Measurements from ENCODE around the gene PPIP5K2. TPM values are rescaled to one million over a fixed set of nuclear protein-coding genes. Genes with fewer than 3 reads are reported as not detected.

The PPIP5K2 gene
- total RNA-seq, 5 donors from 2014 or later (not counting 1 experiment from before 2014, with no cell fraction given): 40.1 to 63.7 (median 53.3) TPM

DNA sequence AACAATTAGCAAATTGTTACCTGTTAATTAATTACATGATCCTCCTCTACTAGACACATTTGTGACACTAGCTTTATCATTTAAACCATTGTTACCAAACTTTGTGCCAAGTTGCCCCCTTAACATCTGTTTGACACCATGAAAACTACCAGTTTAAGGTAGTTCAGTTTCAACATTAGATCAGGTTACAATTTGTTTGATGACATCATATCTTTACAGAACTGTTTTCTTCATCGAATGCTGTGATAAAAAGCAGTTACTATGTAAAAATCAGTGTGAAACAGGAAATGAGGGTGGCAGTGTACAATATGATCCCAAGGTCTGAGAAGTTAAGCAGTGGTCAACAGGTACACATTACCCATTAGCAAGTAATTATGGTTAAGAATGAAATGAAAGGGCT, 17.9 kb upstream of the PPIP5K2 start:
- POLR2A ChIA-PET: no interaction called here
- no peaks in the 10 kb centered on the region for H3K27me3 Mint-ChIP-seq
- no peak overlapping the region for H3K27ac ChIP-seq (ENCODE audit: low read length)

DNA sequence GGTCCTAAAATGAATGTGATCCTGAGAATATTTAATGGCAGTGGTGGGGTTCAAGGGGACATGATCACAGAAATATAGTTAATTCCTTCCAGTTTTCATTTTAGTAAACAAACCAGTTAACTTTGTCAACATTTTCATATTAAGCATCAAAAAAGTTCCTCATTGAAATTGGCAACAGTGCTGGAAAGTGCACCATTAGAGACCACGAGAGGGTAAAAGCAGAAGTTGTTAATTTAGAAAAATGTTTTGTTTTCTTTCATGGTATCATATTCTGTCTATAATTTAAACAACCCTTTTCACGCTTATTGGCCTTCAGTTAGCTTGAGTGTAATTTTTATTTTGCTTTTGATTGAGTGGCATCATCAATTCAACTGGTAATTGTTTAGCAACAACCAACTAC, 12.0 kb upstream of the PPIP5K2 start:
- Mint-ChIP-seq H3K4me3 (no peak overlapping the region), H3K27ac (no peak overlapping the region), H3K36me3 (peaks cover 31% of the 10 kb centered on the region), H3K9me3 (peaks cover 0 to 3% (median 0%) of the 10 kb centered on the region in 3 donors), H3K4me1 (peaks cover 29 to 35% (median 34%) of the 10 kb centered on the region in 3 donors), H3K27me3 (no peaks in the 10 kb centered on the region)
- DNase-seq: no peak
- Histone ChIP-seq H3K9me3 (no peaks in the 10 kb centered on the region), H3K4me1 (ENCODE audit: control insufficient read depth in 1 of 2, extremely low read depth in 1 of 2, insufficient read depth in 2 of 2, low read length in 2 of 2) (peaks cover 3 to 21% of the 10 kb centered on the region in 2 experiments), H3K4me3 (ENCODE audit: control insufficient read depth in 1 of 2, extremely low read depth in 1 of 2, low read length in 1 of 2) (no peak overlapping the region), H3K27me3 (replicated peaks in 1 of 2; ENCODE audit: control insufficient read depth in 2 of 2, extremely low read depth in 1 of 2, insufficient read depth in 2 of 2, low read length in 1 of 2) (no peaks in the 10 kb centered on the region), H3K36me3 (ENCODE audit: control insufficient read depth in 2 of 2, extremely low read depth in 1 of 2, insufficient read depth in 1 of 2, low read length in 1 of 2) (peaks cover 0 to 11% of the 10 kb centered on the region in 2 donors), H3K27ac (ENCODE audit: low read length) (no peak overlapping the region)
- no peak for ATAC-seq (replicated peaks in 1 of 4)
- no CpG with 5 or more reads among the region's 2 CpGs for WGBS (ENCODE audit: insufficient coverage)
- POLR2A ChIA-PET: no interaction called here
- CTCF ChIA-PET: no interaction called here

More for the DNA sequence above, 17.9 kb upstream of the PPIP5K2 start:
- H3K27ac Mint-ChIP-seq: no peak overlapping the region
- peaks cover 37% of the 10 kb centered on the region for H3K36me3 Mint-ChIP-seq
- no peak overlapping the region for H3K4me3 ChIP-seq (ENCODE audit: control insufficient read depth in 1 of 2, extremely low read depth in 1 of 2, low read length in 1 of 2)
- no peaks in the 10 kb centered on the region for H3K4me1 ChIP-seq (ENCODE audit: control insufficient read depth in 1 of 2, extremely low read depth in 1 of 2, insufficient read depth in 2 of 2, low read length in 2 of 2)
- ATAC-seq (replicated peaks in 1 of 4) (no peak), DNase-seq (no peak)
- no peaks in the 10 kb centered on the region for H3K9me3 Mint-ChIP-seq
- H3K36me3 ChIP-seq (ENCODE audit: control insufficient read depth in 2 of 2, extremely low read depth in 1 of 2, insufficient read depth in 1 of 2, low read length in 1 of 2): peaks cover 0 to 19% of the 10 kb centered on the region in 2 donors
- WGBS (ENCODE audit: insufficient coverage): no CpG with 5 or more reads among the region's 1 CpG
- CTCF ChIA-PET: no interaction called here
- no peak overlapping the region for H3K4me3 Mint-ChIP-seq
- H3K27me3 ChIP-seq (replicated peaks in 1 of 2; ENCODE audit: control insufficient read depth in 2 of 2, extremely low read depth in 1 of 2, insufficient read depth in 2 of 2, low read length in 1 of 2): no peaks in the 10 kb centered on the region
- no peaks in the 10 kb centered on the region for H3K9me3 ChIP-seq
- peaks cover 0 to 6% (median 0%) of the 10 kb centered on the region in 3 donors for H3K4me1 Mint-ChIP-seq

DNA sequence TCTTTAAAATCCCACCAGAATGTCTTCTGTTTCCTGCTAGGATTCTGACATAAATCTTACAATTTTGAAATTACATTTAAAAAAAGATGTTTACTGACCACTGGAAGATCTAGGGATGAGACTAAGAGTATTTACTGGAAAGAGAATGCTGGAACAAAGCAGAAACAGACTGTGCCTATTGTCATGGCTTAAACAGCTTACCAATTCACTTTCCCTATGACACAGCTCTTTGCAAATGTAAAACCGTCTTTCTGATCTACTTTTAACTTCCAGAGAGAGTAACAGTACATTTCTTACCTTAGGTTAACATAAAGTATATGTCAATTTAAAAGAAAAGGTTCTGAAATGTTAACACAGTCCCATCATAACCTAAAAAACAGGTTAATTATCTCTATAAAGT, 10.8 kb upstream of the PPIP5K2 start:
- Mint-ChIP-seq H3K9me3 (peaks cover 0 to 3% (median 0%) of the 10 kb centered on the region in 3 donors), H3K27ac (no peak overlapping the region), H3K36me3 (peaks cover 27% of the 10 kb centered on the region), H3K4me1 (peaks cover 31 to 41% (median 39%) of the 10 kb centered on the region in 3 donors), H3K27me3 (no peaks in the 10 kb centered on the region), H3K4me3 (no peak overlapping the region)
- no CpG with 5 or more reads among the region's 1 CpG for WGBS (ENCODE audit: insufficient coverage)
- Histone ChIP-seq H3K27ac (ENCODE audit: low read length) (no peak overlapping the region), H3K27me3 (replicated peaks in 1 of 2; ENCODE audit: control insufficient read depth in 2 of 2, extremely low read depth in 1 of 2, insufficient read depth in 2 of 2, low read length in 1 of 2) (no peaks in the 10 kb centered on the region), H3K36me3 (ENCODE audit: control insufficient read depth in 2 of 2, extremely low read depth in 1 of 2, insufficient read depth in 1 of 2, low read length in 1 of 2) (peaks cover 0 to 8% of the 10 kb centered on the region in 2 donors), H3K4me3 (ENCODE audit: control insufficient read depth in 1 of 2, extremely low read depth in 1 of 2, low read length in 1 of 2) (no peak overlapping the region), H3K9me3 (no peaks in the 10 kb centered on the region), H3K4me1 (ENCODE audit: control insufficient read depth in 1 of 2, extremely low read depth in 1 of 2, insufficient read depth in 2 of 2, low read length in 2 of 2) (peaks cover 3 to 21% of the 10 kb centered on the region in 2 experiments)
- CTCF ChIA-PET: interaction anchor here in 1 of 2 donors (1.1 kb wide), 1 partner anchor 11 kb away, joined by 5 read pairs; the partner anchor contains the start of genes GIN1 and PPIP5K2
- ATAC-seq (replicated peaks in 1 of 4) (no peak), DNase-seq (no peak)
- POLR2A ChIA-PET: interaction anchor here in 1 of 2 donors (1.1 kb wide), 1 partner anchor 11 kb away, joined by 3 read pairs; the partner anchor contains the start of genes GIN1 and PPIP5K2

DNA sequence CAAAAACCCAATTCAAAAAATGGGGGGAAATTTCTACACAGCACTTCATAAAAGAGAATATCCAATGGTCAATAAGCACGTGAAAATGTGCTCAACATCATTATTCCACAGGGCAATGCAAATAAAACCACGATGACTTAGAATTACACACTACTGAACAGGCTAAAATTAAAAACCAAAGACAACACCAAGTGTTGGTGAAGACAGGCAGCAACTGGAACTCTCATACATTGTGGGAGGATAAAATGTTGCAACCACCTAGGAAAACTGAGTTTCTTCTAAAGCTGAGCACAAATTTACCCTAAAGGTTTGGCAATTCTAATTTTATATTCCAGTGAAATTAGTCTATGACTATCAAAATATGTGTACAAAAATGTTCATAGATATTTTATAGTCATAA, 9.7 kb upstream of the PPIP5K2 start:
- POLR2A ChIA-PET: no interaction called here
- DNase-seq (no peak), ATAC-seq (replicated peaks in 1 of 4) (no peak)
- CTCF ChIA-PET: interaction anchor here (0.6 to 1.7 kb wide), 2 partner anchors 8 to 9 kb away, joined by 3 to 7 read pairs; partner anchors contain the start of genes GIN1 (in 1 of the 2) and PPIP5K2 (in 1 of the 2)
- H3K4me1 ChIP-seq (ENCODE audit: control insufficient read depth in 1 of 2, extremely low read depth in 1 of 2, insufficient read depth in 2 of 2, low read length in 2 of 2): peaks cover 3 to 21% of the 10 kb centered on the region in 2 experiments
- H3K27ac ChIP-seq (ENCODE audit: low read length): no peak overlapping the region
- Mint-ChIP-seq H3K4me1 (peaks cover 39 to 46% (median 42%) of the 10 kb centered on the region in 3 donors), H3K4me3 (no peak overlapping the region), H3K27me3 (no peaks in the 10 kb centered on the region), H3K27ac (no peak overlapping the region), H3K36me3 (peaks cover 29% of the 10 kb centered on the region), H3K9me3 (peaks cover 0 to 3% (median 0%) of the 10 kb centered on the region in 3 donors)
- no peaks in the 10 kb centered on the region for H3K9me3 ChIP-seq
- no peak overlapping the region for H3K4me3 ChIP-seq (ENCODE audit: control insufficient read depth in 1 of 2, extremely low read depth in 1 of 2, low read length in 1 of 2)
- no CpG with 5 or more reads among the region's 2 CpGs for WGBS (ENCODE audit: insufficient coverage)
- H3K36me3 ChIP-seq (ENCODE audit: control insufficient read depth in 2 of 2, extremely low read depth in 1 of 2, insufficient read depth in 1 of 2, low read length in 1 of 2): peaks cover 0 to 4% of the 10 kb centered on the region in 2 donors
- no peaks in the 10 kb centered on the region for H3K27me3 ChIP-seq (replicated peaks in 1 of 2; ENCODE audit: control insufficient read depth in 2 of 2, extremely low read depth in 1 of 2, insufficient read depth in 2 of 2, low read length in 1 of 2)

DNA sequence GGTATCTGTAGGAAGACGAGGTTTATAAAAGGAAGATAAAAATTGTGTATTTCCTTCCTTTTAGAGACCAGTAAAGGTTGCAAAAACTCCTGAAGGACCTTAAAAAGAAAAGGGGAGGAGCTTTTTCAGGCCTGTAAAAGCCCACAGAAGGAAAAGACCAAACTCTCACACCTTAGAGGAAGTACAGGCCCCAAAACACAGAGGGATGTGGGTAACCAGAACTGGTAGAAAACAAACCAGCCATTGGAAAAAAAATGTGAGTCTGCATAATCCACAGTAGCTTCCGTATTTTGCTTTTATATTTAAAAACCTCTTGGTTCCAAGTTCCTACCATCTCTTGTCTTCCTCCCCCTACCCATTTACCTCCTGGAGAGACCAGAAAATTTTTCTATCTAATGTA, 8.6 kb upstream of the PPIP5K2 start:
- CTCF ChIA-PET: interaction anchor here (1.1 to 1.7 kb wide), 2 partner anchors 8 to 10 kb away, joined by 5 to 7 read pairs; partner anchors contain the start of genes GIN1 (in 1 of the 2) and PPIP5K2 (in 1 of the 2)
- WGBS (ENCODE audit: insufficient coverage): no CpG with 5 or more reads among the region's 2 CpGs
- peak; percentile 63 to 95 (median 90) for ATAC-seq (replicated peaks in 1 of 4)

DNA sequence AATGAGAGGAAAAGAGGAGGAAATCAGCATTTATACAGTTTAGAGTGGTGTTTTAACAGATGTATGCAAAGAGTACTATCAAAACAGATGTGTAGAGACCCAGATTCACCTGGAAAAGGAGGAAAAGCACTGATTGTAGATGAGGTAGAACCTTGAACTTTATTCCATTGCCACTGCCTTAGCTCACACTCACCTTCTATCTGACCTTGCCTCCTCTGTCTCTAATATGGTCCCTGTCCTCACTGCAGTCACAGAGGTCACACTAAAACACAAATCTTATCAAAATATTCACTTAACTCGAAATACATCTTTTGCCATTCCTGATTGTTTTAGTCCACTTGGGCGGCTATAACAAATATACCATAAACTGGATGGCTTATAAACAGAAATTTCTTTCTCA, 7.2 kb upstream of the PPIP5K2 start:
- no CpG with 5 or more reads among the region's 2 CpGs for WGBS (ENCODE audit: insufficient coverage)
- no peaks in the 10 kb centered on the region for H3K27me3 Mint-ChIP-seq
- Histone ChIP-seq H3K9me3 (no peaks in the 10 kb centered on the region), H3K27me3 (replicated peaks in 1 of 2; ENCODE audit: control insufficient read depth in 2 of 2, extremely low read depth in 1 of 2, insufficient read depth in 2 of 2, low read length in 1 of 2) (no peaks in the 10 kb centered on the region), H3K36me3 (ENCODE audit: control insufficient read depth in 2 of 2, extremely low read depth in 1 of 2, insufficient read depth in 1 of 2, low read length in 1 of 2) (no peaks in the 10 kb centered on the region), H3K4me3 (ENCODE audit: control insufficient read depth in 1 of 2, extremely low read depth in 1 of 2, low read length in 1 of 2) (no peak overlapping the region), H3K4me1 (ENCODE audit: control insufficient read depth in 1 of 2, extremely low read depth in 1 of 2, insufficient read depth in 2 of 2, low read length in 2 of 2) (peaks cover 3 to 22% of the 10 kb centered on the region in 2 experiments), H3K27ac (ENCODE audit: low read length) (peak overlapping the region; percentile 51)
- no peak for ATAC-seq (replicated peaks in 1 of 4)
- H3K36me3 Mint-ChIP-seq: peaks cover 15% of the 10 kb centered on the region
- ChIA-PET POLR2A (interaction anchor here in 1 of 2 donors (0.7 kb wide), 1 partner anchor 42 kb away, joined by 7 read pairs; no protein-coding TSS in a partner anchor), CTCF (interaction anchor here in 1 of 2 donors (0.6 kb wide), 1 partner anchor 18 kb away, joined by 3 read pairs; no protein-coding TSS in a partner anchor)
- H3K4me3 Mint-ChIP-seq: peak overlapping the region in 1 of 3 donors; percentile 6
- H3K27ac Mint-ChIP-seq: peak overlapping the region; percentile 88 to 91
- peaks cover 51 to 57% (median 55%) of the 10 kb centered on the region in 3 donors for H3K4me1 Mint-ChIP-seq
- DNase-seq: no peak
- H3K9me3 Mint-ChIP-seq: peaks cover 0 to 3% (median 0%) of the 10 kb centered on the region in 3 donors

More for the DNA sequence above, 8.6 kb upstream of the PPIP5K2 start:
- Mint-ChIP-seq H3K4me1 (peaks cover 45 to 50% (median 50%) of the 10 kb centered on the region in 3 donors), H3K9me3 (peaks cover 0 to 3% (median 0%) of the 10 kb centered on the region in 3 donors), H3K36me3 (peaks cover 26% of the 10 kb centered on the region), H3K4me3 (peak overlapping the region; percentile 1 to 62 (median 50)), H3K27me3 (no peaks in the 10 kb centered on the region), H3K27ac (peak overlapping the region; percentile 88 to 91)
- POLR2A ChIA-PET: no interaction called here
- Histone ChIP-seq H3K27ac (ENCODE audit: low read length) (peak overlapping the region; percentile 51), H3K36me3 (ENCODE audit: control insufficient read depth in 2 of 2, extremely low read depth in 1 of 2, insufficient read depth in 1 of 2, low read length in 1 of 2) (peaks cover 0 to 4% of the 10 kb centered on the region in 2 donors), H3K27me3 (replicated peaks in 1 of 2; ENCODE audit: control insufficient read depth in 2 of 2, extremely low read depth in 1 of 2, insufficient read depth in 2 of 2, low read length in 1 of 2) (no peaks in the 10 kb centered on the region), H3K4me3 (ENCODE audit: control insufficient read depth in 1 of 2, extremely low read depth in 1 of 2, low read length in 1 of 2) (no peak overlapping the region), H3K4me1 (ENCODE audit: control insufficient read depth in 1 of 2, extremely low read depth in 1 of 2, insufficient read depth in 2 of 2, low read length in 2 of 2) (peaks cover 3 to 21% of the 10 kb centered on the region in 2 experiments), H3K9me3 (no peaks in the 10 kb centered on the region)
- peak in 15 of 35 experiments; percentile 0 to 56 (median 17) for DNase-seq

Measured in T-cell (primary cell).